HepG2 (cell line): ENCODE measurements around the gene TATDN3. TPM values are rescaled to one million over a fixed set of nuclear protein-coding genes. Genes with fewer than 3 reads are reported as not detected.

Source experiments
- ATF2 ChIP-seq: sonication (generic); formaldehyde crosslinking; IDR thresholded peaks from 2 replicates; pipeline ENCODE4 v1.4.0; 2020; ENCODE audit warnings: missing genetic modification reagents
- CBX1 ChIP-seq: IDR thresholded peaks from one replicate; pipeline ENCODE4 v1.6.1; 2016; ENCODE audit warnings: antibody characterized with exemption, low read depth
- CCAR2 ChIP-seq: fragments of 200-400 bp; formaldehyde crosslinking; optimal IDR thresholded peaks from 2 replicates; pipeline ENCODE3; 2018; ENCODE audit warnings: low read depth, mild to moderate bottlenecking, low read length, moderate library complexity
- CHD2 ChIP-seq: IDR thresholded peaks from 2 replicates; pipeline ENCODE4 v1.6.1; 2011; ENCODE audit warnings: low read depth, low read length, improper control_type of control experiment
- GMEB2 ChIP-seq: IDR thresholded peaks from 2 replicates; pipeline ENCODE4 v1.6.1; 2016; ENCODE audit warnings: missing biosample characterization, missing genetic modification reagents, low read depth
- MIER3 ChIP-seq: IDR thresholded peaks from 2 replicates; pipeline ENCODE4 v1.6.1; 2016; ENCODE audit warnings: missing compliant biosample characterization, borderline replicate concordance
- NCOA2 ChIP-seq: sonication (generic); formaldehyde crosslinking; IDR thresholded peaks from 2 replicates; pipeline ENCODE4 v1.8.0; 2022; ENCODE audit warnings: inconsistent platforms
- NR2F1 ChIP-seq, 2 experiments: fragments of 450-650 bp in 1 of 2; formaldehyde crosslinking in 1 of 2; IDR thresholded peaks; 2 replicates each; pipeline versions ENCODE4 v1.5.0 to v1.6.1; 2016 to 2020; ENCODE audit warnings: mild to moderate bottlenecking in 1 of 2, missing compliant biosample characterization in 1 of 2, missing genetic modification reagents in 1 of 2, moderate library complexity in 1 of 2
- RCOR2 ChIP-seq: IDR thresholded peaks from 2 replicates; pipeline ENCODE4 v1.6.1; 2016; ENCODE audit warnings: missing biosample characterization, missing genetic modification reagents
- RNF219 ChIP-seq: sonication (generic); formaldehyde crosslinking; IDR thresholded peaks from 2 replicates; pipeline ENCODE4 v1.5.0; 2020; ENCODE audit warnings: mild to moderate bottlenecking, missing genetic modification reagents
- SRSF4 ChIP-seq: fragments of 200-400 bp; formaldehyde crosslinking; IDR thresholded peaks from one replicate; pipeline ENCODE4 v1.6.1; 2018; ENCODE audit warnings: mild to moderate bottlenecking, low read depth, low read length, moderate library complexity; ENCODE audit not compliant: poor library complexity, severe bottlenecking
- TERF1 ChIP-seq: sonication (generic); formaldehyde crosslinking; IDR thresholded peaks from 2 replicates; pipeline ENCODE4 v1.8.0; 2022; ENCODE audit warnings: mild to moderate bottlenecking, missing genetic modification reagents, moderate library complexity
- TIGD3 ChIP-seq: sonication (generic); formaldehyde crosslinking; IDR thresholded peaks from 2 replicates; pipeline ENCODE4 v1.5.1; 2020; ENCODE audit warnings: mild to moderate bottlenecking, missing genetic modification reagents, borderline replicate concordance
- TSC22D2 ChIP-seq: sonication (generic); formaldehyde crosslinking; IDR thresholded peaks from 2 replicates; pipeline ENCODE4 v1.5.1; 2020; ENCODE audit warnings: missing genetic modification reagents, mild to moderate bottlenecking, borderline replicate concordance
- XBP1 ChIP-seq: sonication (generic); formaldehyde crosslinking; IDR thresholded peaks from 2 replicates; pipeline ENCODE4 v1.5.0; 2020; ENCODE audit warnings: missing genetic modification reagents
- ZFP1 ChIP-seq: IDR thresholded peaks from 2 replicates; pipeline ENCODE4 v1.6.1; 2016
- ZFP41 ChIP-seq: sonication (generic); formaldehyde crosslinking; IDR thresholded peaks from 2 replicates; pipeline ENCODE4 v1.4.0; 2020; ENCODE audit warnings: mild to moderate bottlenecking, missing genetic modification reagents, borderline replicate concordance
- ZNF33B ChIP-seq: sonication (generic); formaldehyde crosslinking; IDR thresholded peaks from 2 replicates; pipeline ENCODE4 v1.5.1; 2020; ENCODE audit warnings: mild to moderate bottlenecking, missing genetic modification reagents
- ZNF496 ChIP-seq: sonication (generic); formaldehyde crosslinking; IDR thresholded peaks from 2 replicates; pipeline ENCODE4 v1.8.1; 2023; ENCODE audit warnings: mild to moderate bottlenecking, moderate library complexity, missing genetic modification reagents; ENCODE audit not compliant: insufficient replicate concordance
- ZNF607 ChIP-seq: sonication (generic); formaldehyde crosslinking; IDR thresholded peaks from 2 replicates; pipeline ENCODE4 v1.5.1; 2020; ENCODE audit warnings: missing genetic modification reagents, mild to moderate bottlenecking, borderline replicate concordance
- ZNF746 ChIP-seq: sonication (generic); formaldehyde crosslinking; IDR thresholded peaks from 2 replicates; pipeline ENCODE4 v1.8.0; 2022; ENCODE audit warnings: mild to moderate bottlenecking, missing genetic modification reagents
- ZNF776 ChIP-seq: sonication (generic); formaldehyde crosslinking; IDR thresholded peaks from 2 replicates; pipeline ENCODE4 v1.4.0; 2020; ENCODE audit warnings: mild to moderate bottlenecking, missing genetic modification reagents
- polyA plus RNA-seq, 8 experiments: library from polyadenylated mRNA; depleted of rRNA in 3 of 8; stranded (reverse) in 7 of 8; unstranded in 1 of 8; fragments of >200 nt; fragmentation: Illumina TruSeq in 4 of 8; extraction: Trizol in 4 of 8; gene quantifications; 2 replicates each; pipeline versions ENCODE4 v1.2.1 to v1.2.3, GENCODE V29; 2011 to 2016; ENCODE audit warnings: low read depth in 4 of 8, missing spikeins in 1 of 8, mixed read lengths in 1 of 8; ENCODE audit not compliant: insufficient read depth in 1 of 8
- total RNA-seq, 5 experiments: library from RNA; depleted of rRNA; stranded (reverse); fragments of >200 nt; fragmentation: Illumina TruSeq; extraction: Trizol; gene quantifications; 2 replicates each; pipeline ENCODE4 v1.2.3, GENCODE V29; 2016; ENCODE audit warnings: low read depth in 1 of 5

TATDN3 gene
- total and polyA plus RNA-seq, 2 of the 13 experiments (the other 11 are each of a cell fraction or from before 2014, with no cell fraction given): 7.3 to 8.6 TPM

- TF ChIP-seq TERF1 (CRISPR knock-in tag) (no peak), MIER3 (CRISPR knock-in tag) (no peak), NCOA2 (CRISPR knock-in tag) (no peak), ZNF33B (CRISPR knock-in tag) (no peak), XBP1 (no peak), RNF219 (CRISPR knock-in tag) (no peak), ATF2 (CRISPR knock-in tag) (no peak), ZNF496 (CRISPR knock-in tag) (no peak), SRSF4 (no peak), CHD2 (no peak), ZNF776 (CRISPR knock-in tag) (peak; percentile 20; the same call in 1 of the 2 replicates), TIGD3 (peak; percentile 67; the same call in 1 of the 2 replicates), TSC22D2 (CRISPR knock-in tag) (no peak), ZNF607 (CRISPR knock-in tag) (0 out of 2 replicates have a peak, but pooled peaks have one; percentile 4), ZNF746 (CRISPR knock-in tag) (no peak), CBX1 (no peak), ZFP41 (CRISPR knock-in tag) (no peak), ZFP1 (peak; percentile 14; the same call in 1 of the 2 replicates), GMEB2 (no peak), CCAR2 (no peak), RCOR2 (no peak), NR2F1 (CRISPR knock-in tag; IDR thresholded peaks at IDR 0.05) (no peak)
These were observed 67.0 kb downstream of the TATDN3 start (continued) for GRCh38 chr1:212858461-212859265.
